ENCODE measurements around the gene NUB1.

The NUB1 gene

GRCh38 chr7:151390598-151391357 lies 49.2 kb downstream of the NUB1 start:
- Histone ChIP-seq H3K4me3 (ENCODE audit: low read length) (no peak overlapping the region), H3K4me2 (ENCODE audit: low read length) (no peak overlapping the region), H3K79me2 (ENCODE audit: control insufficient read depth, low read length) (no peaks in the 10 kb centered on the region), H4K20me1 (ENCODE audit: control insufficient read depth, insufficient read depth, low read depth, low read length) (no peaks in the 10 kb centered on the region), H3K9me2 (replicated peaks; ENCODE audit: control insufficient read depth, low read length) (no peaks in the 10 kb centered on the region), H3K4me1 (ENCODE audit: control insufficient read depth, low read length) (no peaks in the 10 kb centered on the region), H3K9me3 (ENCODE audit: control insufficient read depth, insufficient read depth, low read length) (no peaks in the 10 kb centered on the region), H3F3A (ENCODE audit: control insufficient read depth, insufficient read depth) (no peaks in the 10 kb centered on the region), H3K27ac (ENCODE audit: low read depth, low read length) (no peak overlapping the region), H3K36me3 (ENCODE audit: control insufficient read depth, low read length) (no peaks in the 10 kb centered on the region), H3K27me3 (ENCODE audit: control insufficient read depth, low read length) (peaks cover 4% of the 10 kb centered on the region; the same call in 1 of the 2 replicates)
- no peak for TF ChIP-seq EZH2phosphoT487 (IDR thresholded peaks at IDR 0.05; ENCODE audit: borderline replicate concordance, low read length)
- no peak for TF ChIP-seq CTCF (IDR thresholded peaks at IDR 0.05; ENCODE audit: low read depth, low read length, poor library complexity, severe bottlenecking)

GRCh38 chr7:151391358-151391730 lies 49.7 kb downstream of the NUB1 start:
- no peak overlapping the region for H3K27ac ChIP-seq (ENCODE audit: low read depth, low read length)
- no peak overlapping the region for H3K4me2 ChIP-seq (ENCODE audit: low read length)
- peaks cover 4% of the 10 kb centered on the region; the same call in 1 of the 2 replicates for H3K27me3 ChIP-seq (ENCODE audit: control insufficient read depth, low read length)
- no peaks in the 10 kb centered on the region for H3K9me3 ChIP-seq (ENCODE audit: control insufficient read depth, insufficient read depth, low read length)
- H3K79me2 ChIP-seq (ENCODE audit: control insufficient read depth, low read length) = no peaks in the 10 kb centered on the region
- H4K20me1 ChIP-seq (ENCODE audit: control insufficient read depth, insufficient read depth, low read depth, low read length) = no peaks in the 10 kb centered on the region
- no peaks in the 10 kb centered on the region for H3F3A ChIP-seq (ENCODE audit: control insufficient read depth, insufficient read depth)
- no peaks in the 10 kb centered on the region for H3K36me3 ChIP-seq (ENCODE audit: control insufficient read depth, low read length)
- no peak for TF ChIP-seq CTCF (IDR thresholded peaks at IDR 0.05; ENCODE audit: low read depth, low read length, poor library complexity, severe bottlenecking)
- TF ChIP-seq EZH2phosphoT487 (IDR thresholded peaks at IDR 0.05; ENCODE audit: borderline replicate concordance, low read length) = no peak
- H3K9me2 ChIP-seq (replicated peaks; ENCODE audit: control insufficient read depth, low read length) = no peaks in the 10 kb centered on the region
- H3K4me3 ChIP-seq (ENCODE audit: low read length) = no peak overlapping the region
- no peaks in the 10 kb centered on the region for H3K4me1 ChIP-seq (ENCODE audit: control insufficient read depth, low read length)

GRCh38 chr7:151392002-151392401 lies 50.4 kb downstream of the NUB1 start:
- no peaks in the 10 kb centered on the region for H3K9me3 ChIP-seq (ENCODE audit: control insufficient read depth, insufficient read depth, low read length)
- H3K27me3 ChIP-seq (ENCODE audit: control insufficient read depth, low read length) = peaks cover 4% of the 10 kb centered on the region; the same call in 1 of the 2 replicates
- no peak overlapping the region for H3K4me2 ChIP-seq (ENCODE audit: low read length)
- H3K4me3 ChIP-seq (ENCODE audit: low read length) = no peak overlapping the region
- no peaks in the 10 kb centered on the region for H4K20me1 ChIP-seq (ENCODE audit: control insufficient read depth, insufficient read depth, low read depth, low read length)
- no peaks in the 10 kb centered on the region for H3K36me3 ChIP-seq (ENCODE audit: control insufficient read depth, low read length)
- H3K27ac ChIP-seq (ENCODE audit: low read depth, low read length) = no peak overlapping the region
- H3K79me2 ChIP-seq (ENCODE audit: control insufficient read depth, low read length) = no peaks in the 10 kb centered on the region
- no peak for TF ChIP-seq CTCF (IDR thresholded peaks at IDR 0.05; ENCODE audit: low read depth, low read length, poor library complexity, severe bottlenecking)
- no peak for TF ChIP-seq EZH2phosphoT487 (IDR thresholded peaks at IDR 0.05; ENCODE audit: borderline replicate concordance, low read length)
- H3F3A ChIP-seq (ENCODE audit: control insufficient read depth, insufficient read depth) = no peaks in the 10 kb centered on the region
- H3K4me1 ChIP-seq (ENCODE audit: control insufficient read depth, low read length) = no peaks in the 10 kb centered on the region
- H3K9me2 ChIP-seq (replicated peaks; ENCODE audit: control insufficient read depth, low read length) = no peaks in the 10 kb centered on the region
